ENCODE results near the gene ZNF397. TPM values are rescaled to one million over a fixed set of nuclear protein-coding genes. Genes with fewer than 3 reads are reported as not detected.
"Not testable (repeated sequence)": the region's sequence is repeated elsewhere in the genome, so short reads cannot be mapped to it uniquely, and the experiment has no call there.

ZNF397 gene
- total and polyA plus RNA-seq, 7 donors, result 7.8 to 33.2 (median 25.5) TPM

DNA sequence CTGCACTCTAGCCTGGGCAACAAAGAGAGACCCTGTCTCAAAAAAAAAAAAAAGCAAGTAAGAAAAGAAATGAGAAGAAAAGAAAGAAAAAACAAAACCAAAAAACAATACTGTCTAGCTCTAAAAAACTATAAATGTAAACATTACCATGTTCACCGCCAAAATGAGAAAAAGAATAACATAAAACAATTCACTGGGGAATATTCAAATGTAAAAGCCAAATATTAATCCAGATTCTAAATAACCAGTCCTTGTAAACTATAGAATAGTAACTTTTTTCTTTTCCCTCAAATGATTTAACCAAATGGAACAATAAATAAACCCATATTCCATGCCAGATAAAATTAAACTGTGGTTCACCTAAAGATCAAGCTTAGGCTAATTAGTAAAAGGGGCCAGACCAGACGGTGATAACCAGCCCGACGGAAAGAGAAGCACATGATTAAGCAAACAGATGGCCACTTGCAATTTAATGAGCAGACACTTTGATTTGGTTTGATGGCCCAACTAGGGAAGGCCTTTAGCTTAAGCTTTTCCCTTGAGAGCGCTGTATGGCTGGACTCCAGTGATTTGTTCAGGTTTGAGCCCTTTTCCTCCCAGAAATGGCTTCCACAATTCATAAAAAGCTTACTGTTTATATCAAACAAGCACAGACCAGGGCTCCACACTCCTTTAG, 39.4 kb upstream of the ZNF397 start:
- Histone ChIP-seq H3K27ac (no peak overlapping the region), H3K27me3 (no peaks in the 10 kb centered on the region), H3K4me3 (no peak overlapping the region), H3K36me3 (no peaks in the 10 kb centered on the region), H3K4me1 (peaks cover 0 to 6% (median 0%) of the 10 kb centered on the region in 4 donors), H3K9me3 (no peaks in the 10 kb centered on the region)
- intact Hi-C loops (cut with DNase I), result no loop called here
- no peak for TF ChIP-seq EP300 (IDR thresholded peaks at IDR 0.05)
- TF ChIP-seq POLR2AphosphoS5 (IDR thresholded peaks at IDR 0.05), result no peak
- no peak for TF ChIP-seq POLR2A (IDR thresholded peaks at IDR 0.05)
- DNase-seq, result no peak
- WGBS, 2 donors, result 84 to 88% methylated on average over 5 of the region's 5 CpGs

DNA sequence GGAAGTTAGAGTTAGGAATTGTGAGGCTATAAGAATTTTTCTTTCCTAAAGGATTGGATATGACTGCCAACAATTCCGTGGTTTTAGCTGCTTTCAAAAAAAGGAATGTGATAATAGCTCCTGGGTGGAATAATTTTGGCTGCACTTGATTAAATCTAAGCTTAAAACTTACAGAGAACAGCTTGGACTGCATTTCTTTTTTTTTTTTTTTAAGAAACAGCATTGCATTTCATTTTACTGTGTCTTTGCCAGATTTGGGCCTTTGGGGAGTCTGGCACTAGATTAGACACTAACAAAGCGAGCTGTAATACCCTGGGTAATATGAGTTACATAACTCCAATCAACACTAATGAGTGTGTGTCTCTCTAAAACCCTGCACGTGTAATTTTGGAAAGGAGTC, 37.8 kb upstream of the ZNF397 start:
- WGBS, 2 donors, result 69 to 75% methylated on average over 3 of the region's 3 CpGs

DNA sequence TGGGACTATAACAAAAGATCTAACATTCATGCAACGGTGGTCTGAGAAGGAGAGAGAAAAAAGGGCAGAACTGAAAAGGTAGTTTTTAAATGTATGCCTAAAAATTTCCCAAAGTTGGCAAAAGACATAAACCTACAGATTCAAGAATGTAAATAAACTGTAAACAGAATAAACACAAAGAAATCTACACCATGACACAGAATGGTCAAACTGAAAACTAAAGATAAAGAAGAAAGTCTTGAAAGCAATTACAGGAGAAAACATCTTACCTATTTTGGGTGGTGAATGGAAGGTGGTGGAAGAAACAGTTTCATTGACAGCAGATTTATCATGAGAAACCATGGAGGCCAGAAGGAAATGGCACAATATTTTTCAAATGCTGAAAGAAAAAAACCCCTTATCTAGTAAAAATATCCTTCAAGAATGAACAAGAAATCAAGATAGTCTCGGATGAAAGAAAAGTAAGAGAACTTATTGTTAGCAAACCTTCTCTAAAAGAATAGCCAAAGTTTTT, 35.6 kb upstream of the ZNF397 start:
- no peaks in the 10 kb centered on the region for H3K27me3 ChIP-seq
- TF ChIP-seq POLR2AphosphoS5 (IDR thresholded peaks at IDR 0.05), result no peak
- H3K4me3 ChIP-seq, result no peak overlapping the region
- H3K9me3 ChIP-seq, result no peaks in the 10 kb centered on the region
- H3K27ac ChIP-seq, result no peak overlapping the region
- intact Hi-C loops (cut with DNase I), result no loop called here
- H3K36me3 ChIP-seq, result no peaks in the 10 kb centered on the region
- no peak for DNase-seq
- peaks cover 0 to 6% (median 0%) of the 10 kb centered on the region in 4 donors for H3K4me1 ChIP-seq
- WGBS, 2 donors, result 93 to 96% methylated on average over 2 of the region's 2 CpGs

More for the DNA sequence above, 37.8 kb upstream of the ZNF397 start:
- no peak for DNase-seq
- H3K4me3 ChIP-seq, result no peak overlapping the region
- peaks cover 0 to 6% (median 0%) of the 10 kb centered on the region in 4 donors for H3K4me1 ChIP-seq
- TF ChIP-seq, protein P1, sequence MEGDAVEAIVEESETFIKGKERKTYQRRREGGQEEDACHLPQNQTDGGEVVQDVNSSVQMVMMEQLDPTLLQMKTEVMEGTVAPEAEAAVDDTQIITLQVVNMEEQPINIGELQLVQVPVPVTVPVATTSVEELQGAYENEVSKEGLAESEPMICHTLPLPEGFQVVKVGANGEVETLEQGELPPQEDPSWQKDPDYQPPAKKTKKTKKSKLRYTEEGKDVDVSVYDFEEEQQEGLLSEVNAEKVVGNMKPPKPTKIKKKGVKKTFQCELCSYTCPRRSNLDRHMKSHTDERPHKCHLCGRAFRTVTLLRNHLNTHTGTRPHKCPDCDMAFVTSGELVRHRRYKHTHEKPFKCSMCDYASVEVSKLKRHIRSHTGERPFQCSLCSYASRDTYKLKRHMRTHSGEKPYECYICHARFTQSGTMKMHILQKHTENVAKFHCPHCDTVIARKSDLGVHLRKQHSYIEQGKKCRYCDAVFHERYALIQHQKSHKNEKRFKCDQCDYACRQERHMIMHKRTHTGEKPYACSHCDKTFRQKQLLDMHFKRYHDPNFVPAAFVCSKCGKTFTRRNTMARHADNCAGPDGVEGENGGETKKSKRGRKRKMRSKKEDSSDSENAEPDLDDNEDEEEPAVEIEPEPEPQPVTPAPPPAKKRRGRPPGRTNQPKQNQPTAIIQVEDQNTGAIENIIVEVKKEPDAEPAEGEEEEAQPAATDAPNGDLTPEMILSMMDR (IDR thresholded peaks at IDR 0.05), result no peak
- no peak for TF ChIP-seq POLR2A (IDR thresholded peaks at IDR 0.05)
- TF ChIP-seq POLR2AphosphoS5 (IDR thresholded peaks at IDR 0.05), result no peak
- H3K36me3 ChIP-seq, result no peaks in the 10 kb centered on the region
- intact Hi-C loops (cut with DNase I), result no loop called here
- no peak overlapping the region for H3K27ac ChIP-seq
- no peaks in the 10 kb centered on the region for H3K27me3 ChIP-seq
- H3K9me3 ChIP-seq, result no peaks in the 10 kb centered on the region

DNA sequence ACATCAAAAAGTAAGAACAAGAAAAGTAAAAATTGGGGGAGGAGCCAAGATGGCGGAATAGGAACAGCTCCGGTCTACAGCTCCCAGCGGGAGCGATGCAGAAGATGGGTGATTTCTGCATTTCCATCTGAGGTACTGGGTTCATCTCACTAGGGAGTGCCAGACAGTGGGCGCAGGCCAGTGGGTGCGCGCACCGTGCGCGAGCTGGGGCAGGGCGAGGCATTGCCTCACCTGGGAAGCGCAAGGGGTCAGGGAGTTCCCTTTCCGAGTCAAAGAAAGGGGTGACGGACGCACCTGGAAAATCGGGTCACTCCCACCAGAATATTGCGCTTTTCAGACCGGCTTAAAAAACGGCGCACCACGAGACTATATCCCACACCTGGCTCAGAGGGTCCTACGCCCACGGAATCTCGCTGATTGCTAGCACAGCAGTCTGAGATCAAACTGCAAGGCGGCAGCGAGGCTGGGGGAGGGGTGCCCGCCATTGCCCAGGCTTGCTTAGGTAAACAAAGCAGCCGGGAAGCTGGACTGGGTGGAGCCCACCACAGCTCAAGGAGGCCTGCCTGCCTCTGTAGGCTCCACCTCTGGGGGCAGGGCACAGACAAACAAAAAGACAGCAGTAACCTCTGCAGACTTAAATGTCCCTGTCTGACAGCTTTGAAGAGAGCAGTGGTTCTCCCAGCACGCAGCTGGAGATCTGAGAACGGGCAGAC, 34.9 kb upstream of the ZNF397 start:
- intact Hi-C loops (cut with DNase I); DNase-seq; H3K27ac ChIP-seq; H3K9me3 ChIP-seq; H3K4me1 ChIP-seq; H3K4me3 ChIP-seq; H3K27me3 ChIP-seq; H3K36me3 ChIP-seq: not testable (repeated sequence)
- WGBS, 2 donors, result 91 to 92% methylated on average over 25 of the region's 30 CpGs

DNA sequence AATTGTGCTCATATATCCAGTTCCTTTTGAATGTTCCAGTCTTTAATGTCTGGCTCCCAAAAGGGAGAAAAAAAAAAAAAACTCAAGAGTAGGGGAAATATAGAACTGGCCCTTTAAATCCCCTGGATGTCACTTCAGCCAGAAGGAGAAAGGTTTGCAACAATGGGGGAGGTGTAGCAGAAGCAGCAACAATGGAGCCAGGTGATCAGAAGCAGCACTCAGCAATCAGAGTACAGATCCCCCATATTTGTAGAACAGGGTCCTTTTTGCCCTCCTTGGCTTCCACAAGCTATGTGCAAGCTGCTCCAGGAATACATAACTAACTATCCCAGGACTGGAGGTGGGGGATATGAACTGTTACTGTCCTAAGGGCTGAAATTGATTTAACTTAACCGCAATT, 25.8 kb upstream of the ZNF397 start:
- no peak overlapping the region for H3K27ac ChIP-seq
- WGBS, 2 donors, result 93 to 100% methylated on average over 1 of the region's 1 CpG
- intact Hi-C loops (cut with DNase I), result no loop called here
- H3K4me3 ChIP-seq, result no peak overlapping the region
- no peaks in the 10 kb centered on the region for H3K36me3 ChIP-seq
- no peak for DNase-seq
- no peaks in the 10 kb centered on the region for H3K9me3 ChIP-seq
- no peaks in the 10 kb centered on the region for H3K4me1 ChIP-seq
- TF ChIP-seq POLR2AphosphoS5 (IDR thresholded peaks at IDR 0.05), result no peak
- TF ChIP-seq, protein P1 (IDR thresholded peaks at IDR 0.05), result no peak
- no peak for TF ChIP-seq POLR2A (IDR thresholded peaks at IDR 0.05)
- no peak for TF ChIP-seq EP300 (IDR thresholded peaks at IDR 0.05)
- H3K27me3 ChIP-seq, result no peaks in the 10 kb centered on the region

DNA sequence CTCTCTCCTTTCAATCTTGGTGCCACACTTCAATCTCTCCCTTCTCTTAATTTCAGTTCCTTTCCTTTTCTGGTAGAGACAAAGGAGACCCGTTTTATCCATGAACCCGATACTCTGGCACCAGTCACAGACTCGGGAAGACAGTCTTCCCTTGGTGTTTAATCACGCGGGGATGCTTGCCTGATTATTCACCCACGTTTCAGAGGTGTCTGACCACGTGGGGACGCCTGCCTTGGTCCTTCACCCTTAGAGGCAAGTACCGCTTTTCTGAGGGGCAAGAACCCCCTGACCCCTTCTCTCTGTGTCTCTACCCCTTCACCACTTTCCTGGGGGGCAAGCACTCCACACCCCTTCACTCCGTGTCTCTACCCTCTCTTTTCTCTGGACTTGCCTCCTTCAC, 24.2 kb upstream of the ZNF397 start:
- WGBS, 2 donors, result 90 to 91% methylated on average over 10 of the region's 10 CpGs
- not testable (repeated sequence) for H3K36me3 ChIP-seq

DNA sequence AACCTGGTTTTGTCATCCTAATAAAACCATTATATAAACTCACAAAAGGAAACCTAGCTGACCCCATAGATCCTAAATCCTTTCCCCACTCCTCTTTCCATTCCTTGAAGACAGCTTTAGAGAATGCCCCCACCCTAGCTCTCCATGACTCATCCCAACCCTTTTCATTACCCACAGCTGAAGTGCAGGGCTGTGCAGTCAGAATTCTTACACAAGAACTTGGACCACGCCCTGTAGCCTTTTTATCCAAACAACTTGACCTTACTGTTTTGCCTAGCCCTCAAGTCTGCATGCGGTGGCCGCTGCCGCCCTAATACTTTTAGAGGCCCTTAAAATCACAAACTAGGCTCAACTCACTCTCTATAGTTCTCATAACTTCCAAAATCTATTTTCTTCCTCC, 21.5 kb upstream of the ZNF397 start:
- H3K9me3 ChIP-seq; H3K4me1 ChIP-seq; H3K27me3 ChIP-seq; H3K36me3 ChIP-seq; H3K4me3 ChIP-seq; DNase-seq; H3K27ac ChIP-seq; intact Hi-C loops (cut with DNase I): not testable (repeated sequence)
- 67 to 75% methylated on average over 4 of the region's 4 CpGs for WGBS, 2 donors

More for the DNA sequence above, 24.2 kb upstream of the ZNF397 start:
- H3K9me3 ChIP-seq; H3K27me3 ChIP-seq; H3K4me3 ChIP-seq; H3K27ac ChIP-seq; DNase-seq; intact Hi-C loops (cut with DNase I); H3K4me1 ChIP-seq: not testable (repeated sequence)
